Body of pancreas (tissue), 4 donors: ENCODE data around the gene NOL7.

Experiments
- CTCF ChIP-seq, 7 experiments: fragments of 450-650 bp in 4 of 7; fragments of 200-600 bp in 3 of 7; sonication (generic) in 3 of 7; IDR thresholded peaks; one replicate each; pipeline ENCODE4 v1.5.1; 2016 to 2019; ENCODE audit warnings: antibody characterized with exemption in 7 of 7
- POLR2A ChIP-seq, 3 donors: fragments of 450-650 bp; IDR thresholded peaks; one replicate each; pipeline ENCODE4 v1.6.1; 2016; ENCODE audit warnings: antibody characterized with exemption in 3 of 3, mild to moderate bottlenecking in 2 of 3

DNA sequence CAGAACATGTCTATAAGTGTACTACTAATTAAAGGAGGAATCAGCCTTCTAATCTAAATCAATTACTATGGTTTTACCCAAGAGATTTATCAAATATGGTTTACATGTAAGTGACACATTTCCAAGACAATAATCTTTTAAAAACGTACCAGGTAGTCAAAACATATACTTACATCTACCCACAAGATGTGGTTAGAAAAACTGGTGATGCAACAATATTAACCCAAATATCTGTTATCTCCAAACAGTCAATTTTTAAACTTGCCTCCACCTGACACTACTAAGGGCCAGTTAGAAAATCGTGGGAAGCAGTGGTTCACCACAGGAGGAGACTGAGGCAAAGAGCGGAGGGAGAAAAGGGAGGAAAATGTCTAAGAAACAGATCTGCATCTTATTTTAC, 28.0 kb downstream of the NOL7 start:
- TF ChIP-seq CTCF (IDR thresholded peaks at IDR 0.05) (no peak), POLR2A (IDR thresholded peaks at IDR 0.05) (no peak)
